ENCODE data around the gene CDH10.

Gene CDH10

DNA sequence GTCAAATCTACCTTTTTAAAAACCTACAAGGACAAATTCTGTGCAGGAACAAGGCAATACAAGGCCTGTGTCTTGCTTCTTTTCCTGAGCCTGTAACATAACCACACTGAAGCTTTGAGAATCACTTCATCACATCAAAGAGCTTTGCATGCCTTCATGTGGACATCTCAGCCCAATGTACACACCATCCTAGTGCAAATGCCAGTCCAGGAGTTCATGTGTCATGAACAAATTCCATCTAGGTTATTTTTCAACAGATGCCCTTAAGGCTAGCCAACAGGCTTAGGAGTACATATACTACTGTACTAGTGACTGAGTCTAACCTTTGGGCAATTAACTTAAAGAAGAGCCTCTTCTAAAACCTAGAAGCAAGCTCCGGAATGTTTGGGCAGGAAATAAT lies 106.4 kb downstream of the CDH10 start:
- no peak for DNase-seq (ENCODE audit: low read depth)
- H3K4me3 ChIP-seq (ENCODE audit: low read length), result no peak overlapping the region
- TF ChIP-seq, protein P1, sequence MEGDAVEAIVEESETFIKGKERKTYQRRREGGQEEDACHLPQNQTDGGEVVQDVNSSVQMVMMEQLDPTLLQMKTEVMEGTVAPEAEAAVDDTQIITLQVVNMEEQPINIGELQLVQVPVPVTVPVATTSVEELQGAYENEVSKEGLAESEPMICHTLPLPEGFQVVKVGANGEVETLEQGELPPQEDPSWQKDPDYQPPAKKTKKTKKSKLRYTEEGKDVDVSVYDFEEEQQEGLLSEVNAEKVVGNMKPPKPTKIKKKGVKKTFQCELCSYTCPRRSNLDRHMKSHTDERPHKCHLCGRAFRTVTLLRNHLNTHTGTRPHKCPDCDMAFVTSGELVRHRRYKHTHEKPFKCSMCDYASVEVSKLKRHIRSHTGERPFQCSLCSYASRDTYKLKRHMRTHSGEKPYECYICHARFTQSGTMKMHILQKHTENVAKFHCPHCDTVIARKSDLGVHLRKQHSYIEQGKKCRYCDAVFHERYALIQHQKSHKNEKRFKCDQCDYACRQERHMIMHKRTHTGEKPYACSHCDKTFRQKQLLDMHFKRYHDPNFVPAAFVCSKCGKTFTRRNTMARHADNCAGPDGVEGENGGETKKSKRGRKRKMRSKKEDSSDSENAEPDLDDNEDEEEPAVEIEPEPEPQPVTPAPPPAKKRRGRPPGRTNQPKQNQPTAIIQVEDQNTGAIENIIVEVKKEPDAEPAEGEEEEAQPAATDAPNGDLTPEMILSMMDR (IDR thresholded peaks at IDR 0.05; ENCODE audit: insufficient read depth, low read depth, low read length, missing control alignments), result no peak

DNA sequence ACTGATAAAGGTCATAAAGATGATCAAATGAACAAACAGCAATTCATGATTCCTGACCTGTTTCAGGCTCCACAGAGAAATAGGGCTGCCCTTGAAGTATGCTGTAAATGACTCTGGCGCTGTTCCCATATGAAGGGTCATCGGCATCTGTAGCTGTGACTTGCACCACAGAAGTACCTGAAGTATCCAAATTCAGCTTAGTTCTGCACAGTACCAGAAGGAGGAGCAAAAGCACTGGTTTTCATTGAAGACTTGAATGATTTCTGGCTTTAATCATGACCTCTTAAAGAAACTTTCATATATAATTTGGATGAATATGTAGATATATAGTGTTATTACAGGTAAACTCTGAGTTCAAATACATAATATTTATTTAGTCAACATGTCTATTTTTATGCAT lies 109.1 kb downstream of the CDH10 start:
- TF ChIP-seq, protein P1 (IDR thresholded peaks at IDR 0.05; ENCODE audit: insufficient read depth, low read depth, low read length, missing control alignments), result no peak
- no peak for DNase-seq (ENCODE audit: low read depth)
- H3K4me3 ChIP-seq (ENCODE audit: low read length), result no peak overlapping the region

DNA sequence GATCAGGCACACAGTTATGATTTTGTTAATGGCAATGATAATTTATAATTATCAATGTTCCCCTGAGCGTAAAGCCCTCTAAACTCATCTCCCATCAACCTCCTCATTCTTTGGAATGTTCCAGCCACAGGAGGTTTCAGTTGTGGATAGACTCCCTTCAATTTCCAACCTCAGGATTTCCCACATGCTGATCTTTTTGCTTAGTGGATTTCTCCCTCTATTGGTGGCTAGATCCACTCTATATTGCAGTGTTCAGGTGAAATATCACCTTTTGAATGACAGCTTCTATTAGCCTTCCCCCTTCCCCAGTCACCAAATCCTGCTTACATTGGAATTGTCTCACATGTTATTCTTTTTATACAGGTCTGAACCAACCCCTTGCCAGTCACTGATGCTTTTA lies 113.9 kb downstream of the CDH10 start:
- no peak for DNase-seq (ENCODE audit: low read depth)
- no peak overlapping the region for H3K4me3 ChIP-seq (ENCODE audit: low read length)
- TF ChIP-seq, protein P1 (IDR thresholded peaks at IDR 0.05; ENCODE audit: insufficient read depth, low read depth, low read length, missing control alignments), result no peak

DNA sequence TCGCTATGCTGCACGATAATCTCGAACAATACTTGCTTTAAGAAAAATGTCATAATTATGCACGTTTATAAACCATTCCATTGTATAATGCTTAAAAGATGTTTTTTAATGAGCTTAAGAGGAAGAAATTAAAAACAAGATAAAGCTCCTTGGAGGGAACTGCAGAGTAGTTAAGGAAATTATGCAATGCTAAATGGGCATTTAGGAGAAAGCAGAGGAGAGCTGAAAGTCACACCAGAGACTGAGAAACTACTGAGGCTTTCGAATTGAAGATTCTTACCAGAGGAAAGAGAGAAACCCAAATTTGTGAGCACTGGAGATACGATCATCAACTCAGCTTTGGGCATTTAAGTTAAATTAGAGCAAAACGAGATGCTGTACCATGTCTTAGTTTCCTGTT lies 119.4 kb downstream of the CDH10 start:
- TF ChIP-seq, protein P1 (IDR thresholded peaks at IDR 0.05; ENCODE audit: insufficient read depth, low read depth, low read length, missing control alignments), result no peak
- no peak overlapping the region for H3K4me3 ChIP-seq (ENCODE audit: low read length)
- no peak for DNase-seq (ENCODE audit: low read depth)

DNA sequence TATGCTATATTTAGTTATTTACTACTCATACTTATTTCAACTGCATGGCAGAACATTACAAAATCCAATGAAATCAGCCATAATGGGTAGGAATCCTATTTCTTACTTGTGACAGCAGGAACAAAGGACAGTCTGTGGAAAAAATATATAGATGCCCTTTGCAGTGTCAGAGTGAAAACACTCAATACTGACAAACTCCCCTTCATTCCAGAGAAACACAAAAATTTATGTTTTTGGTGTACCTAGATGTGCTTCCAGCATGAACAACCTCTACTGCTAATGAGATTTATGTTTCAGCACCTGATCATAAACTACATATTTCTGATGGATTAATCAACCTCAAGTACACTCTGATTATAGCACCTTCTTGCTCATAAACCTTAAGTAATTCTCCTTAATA lies 132.4 kb downstream of the CDH10 start:
- DNase-seq (ENCODE audit: low read depth), result no peak
- TF ChIP-seq, protein P1 (IDR thresholded peaks at IDR 0.05; ENCODE audit: insufficient read depth, low read depth, low read length, missing control alignments), result no peak
- no peak overlapping the region for H3K4me3 ChIP-seq (ENCODE audit: low read length)

DNA sequence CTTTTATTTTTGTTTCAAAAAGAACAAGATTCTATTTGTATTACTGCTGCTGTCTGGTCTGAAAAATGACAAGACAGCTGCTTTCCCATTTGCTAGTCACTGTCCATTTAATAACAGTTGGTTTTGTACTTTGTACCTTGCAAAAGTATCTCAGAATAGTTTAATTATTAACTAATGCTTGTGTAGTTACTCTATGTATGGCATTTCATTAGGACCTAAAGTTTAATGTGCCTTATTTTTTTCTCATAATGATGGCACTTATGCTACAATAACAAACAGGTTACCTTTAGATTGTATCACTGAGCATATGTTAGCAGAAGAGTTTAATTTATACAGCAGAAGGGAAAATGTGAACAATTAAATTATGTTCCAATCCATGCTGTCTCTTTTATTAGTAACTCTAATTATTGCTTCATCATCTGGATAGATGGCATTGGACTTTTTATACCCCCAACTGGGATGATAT lies 134.2 kb downstream of the CDH10 start:
- TF ChIP-seq, protein P1 (IDR thresholded peaks at IDR 0.05; ENCODE audit: insufficient read depth, low read depth, low read length, missing control alignments), result no peak
- no peak overlapping the region for H3K4me3 ChIP-seq (ENCODE audit: low read length)
- DNase-seq (ENCODE audit: low read depth), result no peak

DNA sequence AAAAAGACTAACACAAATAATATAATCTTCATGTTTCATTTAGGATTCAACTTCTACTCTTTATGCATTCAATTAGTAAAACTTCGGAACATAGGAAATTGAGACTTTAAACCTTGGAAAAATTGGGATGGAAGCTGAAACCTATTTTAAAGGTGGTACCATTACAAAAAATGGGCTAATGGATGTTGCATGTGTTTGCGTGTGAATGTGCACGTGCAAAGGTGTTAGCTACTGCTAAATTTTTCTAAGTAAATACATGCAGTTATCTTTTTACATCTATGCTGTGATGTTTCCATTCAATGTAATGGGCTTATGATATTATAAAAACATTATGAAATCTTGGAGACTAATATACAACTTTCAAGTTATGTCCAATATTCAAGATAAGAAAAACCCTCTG lies 134.8 kb downstream of the CDH10 start:
- no peak for DNase-seq (ENCODE audit: low read depth)
- no peak overlapping the region for H3K4me3 ChIP-seq (ENCODE audit: low read length)
- TF ChIP-seq, protein P1 (IDR thresholded peaks at IDR 0.05; ENCODE audit: insufficient read depth, low read depth, low read length, missing control alignments), result no peak

Data from epithelial cell of esophagus (primary cell).